HL-60/S4 treated with retinoic acid at 250 ng/mL for 4 days and 3 days (cell line): ENCODE data around the gene PCP4L1.
"Not testable (repeated sequence)": the region's sequence is repeated elsewhere in the genome, so short reads cannot be mapped to it uniquely, and the experiment has no call there.

Experiments used
- in situ Hi-C: fragments of 300-500 bp; cut with MboI; formaldehyde crosslinking; loops from 2 replicates; pipeline ENCODE4 v1.7.0; 2022; ENCODE audit warnings: low sequenced_read_pairs

PCP4L1 gene

DNA sequence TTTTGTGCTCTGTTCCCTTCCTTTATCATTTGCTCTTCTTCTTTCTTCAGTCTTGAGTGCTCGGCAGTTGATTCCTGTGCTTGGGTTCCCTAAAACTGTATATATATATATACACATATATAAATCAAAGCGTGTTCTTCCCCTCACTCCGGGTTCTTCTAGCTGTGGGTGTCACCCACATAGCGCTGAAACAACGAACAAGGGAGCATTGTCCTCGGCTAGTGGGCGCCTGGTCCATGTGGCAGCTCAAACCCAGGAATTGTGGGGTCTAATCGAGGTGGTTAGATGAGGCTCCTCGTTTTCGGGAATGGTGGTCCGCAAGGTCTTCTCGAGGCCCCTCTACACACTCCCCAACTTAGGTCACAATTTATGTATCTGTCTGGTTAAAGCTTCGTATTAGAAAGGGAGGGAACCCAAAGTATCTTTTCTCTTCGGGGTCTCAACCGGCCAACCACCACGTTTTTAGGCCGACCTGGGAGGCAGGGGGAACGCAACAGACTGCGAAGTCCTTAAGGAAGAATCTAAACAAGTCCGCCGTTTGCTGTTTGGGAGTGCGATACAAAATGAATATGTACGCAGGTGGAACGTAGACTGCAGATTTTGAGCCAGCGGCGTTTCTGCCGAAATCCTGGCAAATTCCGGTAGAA is 55.1 kb downstream of the PCP4L1 start:
- in situ Hi-C loops, result no loop called here

DNA sequence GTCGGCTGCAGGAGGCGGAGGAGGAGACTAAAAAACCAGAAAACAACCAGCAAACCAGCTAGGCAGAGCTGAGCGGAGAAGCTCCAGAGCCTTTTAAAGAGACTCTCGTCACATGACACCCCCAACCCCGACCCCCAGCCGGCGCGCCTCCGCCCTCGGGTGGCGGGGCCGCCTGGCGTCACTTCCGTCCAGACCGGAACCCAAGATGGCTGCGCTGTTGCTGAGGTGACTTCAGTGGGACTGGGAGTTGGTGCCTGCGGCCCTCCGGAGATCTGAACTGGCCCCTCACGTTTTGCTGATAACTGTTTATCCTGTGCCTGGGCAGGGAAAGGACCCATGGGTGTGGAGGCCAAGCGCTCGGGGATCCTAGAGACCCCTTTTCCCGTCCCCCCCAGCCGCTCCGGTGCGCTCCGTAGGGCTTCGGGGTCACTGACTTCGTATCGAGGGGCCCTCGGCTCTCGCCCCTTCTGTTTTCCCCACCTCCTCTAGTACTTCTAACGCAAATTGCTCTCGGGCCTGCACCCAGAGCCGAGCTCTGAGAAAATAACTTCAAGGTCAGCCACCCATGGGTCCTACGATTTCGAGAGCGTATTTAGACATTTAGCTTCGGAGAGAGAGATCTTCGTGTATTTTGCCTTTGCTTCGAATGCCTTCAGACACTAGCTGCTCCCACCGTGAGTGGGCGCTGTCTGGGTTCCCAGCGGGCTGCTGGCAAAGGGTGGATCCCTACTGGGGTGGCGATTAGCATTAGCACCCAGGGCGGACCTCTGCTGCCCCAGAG is 55.8 kb downstream of the PCP4L1 start, which contains the start of gene SDHC:
TSS of gene SDHC (plus strand) at position 181 of the 781 bp plus-strand sequence. CDS start at position 206, 25 bp downstream.
- in situ Hi-C loops, result no loop called here

DNA sequence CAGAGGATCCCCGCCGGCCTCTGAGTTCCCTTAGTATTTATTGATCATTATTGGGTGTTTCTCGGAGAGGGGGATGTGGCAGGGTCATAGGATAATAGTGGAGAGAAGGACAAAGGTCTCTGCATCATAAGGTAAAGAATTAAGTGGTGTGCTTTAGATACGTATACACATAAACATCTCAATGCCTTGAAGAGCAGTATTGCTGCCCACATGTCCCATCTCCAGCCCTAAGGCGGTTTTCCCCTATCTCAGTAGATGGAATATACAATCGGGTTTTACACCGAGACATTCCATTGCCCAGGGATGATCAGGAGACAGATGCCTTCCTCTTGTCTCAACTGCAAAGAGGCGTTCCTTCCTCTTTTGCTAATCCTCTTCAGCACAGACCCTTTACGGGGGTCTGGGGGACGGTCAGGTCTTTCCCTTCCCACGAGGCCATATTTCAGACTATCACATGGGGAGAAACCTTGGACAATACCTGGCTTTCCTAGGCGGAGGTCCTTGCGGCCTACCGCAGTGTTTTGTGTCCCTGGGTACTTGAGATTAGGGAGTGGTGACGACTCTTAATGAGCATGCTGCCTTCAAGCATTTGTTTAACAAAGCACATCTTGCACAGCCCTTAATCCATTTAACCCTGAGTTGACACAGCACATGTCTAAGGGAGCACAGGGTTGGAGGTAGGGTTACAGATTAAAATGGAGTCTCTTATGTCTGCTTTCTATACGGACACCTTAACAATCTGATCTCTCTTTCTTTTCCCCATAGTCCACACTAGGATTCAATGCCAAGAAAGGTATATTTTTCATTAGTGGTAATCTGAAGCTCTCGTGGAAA is 57.5 kb downstream of the PCP4L1 start:
- in situ Hi-C loops, result not testable (repeated sequence)

DNA sequence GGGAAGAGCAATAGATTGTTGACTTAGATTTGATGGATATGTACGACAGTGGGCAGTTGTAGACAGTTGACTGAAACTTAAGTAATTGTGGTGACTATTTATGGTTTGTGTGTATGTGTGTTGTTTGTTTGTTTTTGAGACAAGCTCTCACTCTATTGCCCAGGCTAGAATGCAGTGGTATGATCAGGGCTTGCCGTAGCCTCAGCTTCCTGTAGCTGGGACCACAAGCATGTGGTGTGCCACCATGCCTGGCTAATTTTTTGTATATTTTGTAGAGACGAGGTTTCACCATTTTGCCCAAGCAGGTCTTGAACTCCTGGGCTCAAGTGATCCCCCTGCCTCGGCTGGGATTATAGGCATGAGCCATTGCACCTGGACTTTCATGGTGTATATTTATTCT is 65.5 kb downstream of the PCP4L1 start:
- in situ Hi-C loops, result no loop called here

DNA sequence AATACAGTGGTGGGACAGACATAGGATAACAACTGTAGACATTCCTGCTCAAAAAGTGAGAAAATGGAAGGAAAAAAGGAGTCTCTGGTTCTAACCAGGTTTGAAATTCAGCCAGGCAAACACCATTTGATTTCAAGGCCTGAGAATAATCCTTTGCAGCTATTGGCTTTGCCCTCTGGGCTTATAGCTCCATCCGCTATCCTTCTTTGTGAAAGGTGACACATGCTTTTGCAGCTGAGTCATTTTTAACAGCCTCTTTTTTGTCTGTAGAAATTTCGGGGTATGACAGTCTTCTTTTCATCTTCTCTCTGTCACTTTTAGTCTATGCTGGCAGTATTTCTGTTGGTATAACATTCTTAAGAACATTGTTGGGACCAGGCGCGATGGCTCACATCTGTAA is 71.8 kb downstream of the PCP4L1 start:
- in situ Hi-C loops, result no loop called here

DNA sequence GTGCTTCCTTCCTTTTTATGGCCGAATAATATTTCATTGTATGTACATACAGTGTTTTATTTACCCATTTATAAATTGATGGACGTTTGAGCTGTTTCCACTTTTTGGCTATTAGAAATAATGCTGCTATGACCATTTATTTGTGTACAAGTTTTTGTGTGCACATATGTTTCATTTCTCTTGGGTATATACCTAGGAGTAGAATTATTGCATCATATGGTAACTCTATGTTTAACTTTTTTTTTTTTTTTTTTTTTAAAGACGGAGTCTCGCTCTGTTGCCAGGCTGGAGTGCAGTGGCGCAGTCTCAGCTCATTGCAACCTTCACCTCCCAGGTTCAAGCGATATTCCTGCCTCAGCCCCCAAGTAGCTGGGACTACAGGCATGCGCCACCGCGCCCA is 74.6 kb downstream of the PCP4L1 start:
- in situ Hi-C loops, result no loop called here
